H1 (cell line): ENCODE results near the gene DHDDS. TPM values are rescaled to one million over a fixed set of nuclear protein-coding genes. Genes with fewer than 3 reads are reported as not detected.

ENCODE experiments used
- CTCF ChIA-PET: fragments of 300-600 bp; sonication (Branson Sonifier 250); formaldehyde crosslinking; loops from one replicate; lab custom pipeline; 2021; ENCODE audit not compliant: partially characterized antibody; lab: Charles Lee
- POLR2A ChIA-PET: fragments of 300-600 bp; sonication (Branson Sonifier 250); formaldehyde crosslinking; loops from one replicate; lab custom pipeline; 2021; ENCODE audit warnings: inconsistent platforms; ENCODE audit not compliant: partially characterized antibody; lab: Charles Lee
- DNase-seq, 2 experiments: peaks; one replicate each; pipeline versions ENCODE4 v3.0.0 to v3.0.0-alpha.2; 2010 to 2022; ENCODE audit warnings: low spot score in 2 of 2, low read depth in 1 of 2, mixed read lengths in 1 of 2
- FAIRE-seq: peaks from 2 replicates; lab custom pipeline; 2011; peaks lifted over from hg19 to GRCh38; lab: Jason Lieb, UNC
- H2AFZ ChIP-seq: 2 replicates; pipeline ENCODE4 v1.8.1; 2012; ENCODE audit warnings: low read length, inconsistent platforms
- H2AK5ac ChIP-seq: 2 replicates; pipeline ENCODE4 v1.6.1; 2013; ENCODE audit warnings: low read depth, low read length
- H2BK120ac ChIP-seq: replicated peaks from 2 replicates; pipeline ENCODE3; 2013; ENCODE audit warnings: low read depth, low read length, inconsistent platforms
- H2BK12ac ChIP-seq: 2 replicates; pipeline ENCODE4 v1.6.1; 2013; ENCODE audit warnings: low read depth, low read length
- H2BK15ac ChIP-seq: 2 replicates; pipeline ENCODE4 v1.6.1; 2013; ENCODE audit warnings: low read length
- H2BK20ac ChIP-seq: 2 replicates; pipeline ENCODE4 v1.6.1; 2013; ENCODE audit warnings: low read length
- H2BK5ac ChIP-seq: 2 replicates; pipeline ENCODE4 v1.6.1; 2013; ENCODE audit warnings: low read depth, low read length
- H3K14ac ChIP-seq: 2 replicates; pipeline ENCODE4 v1.6.1; 2013; ENCODE audit warnings: inconsistent platforms; ENCODE audit not compliant: insufficient read length
- H3K18ac ChIP-seq: 2 replicates; pipeline ENCODE4 v1.6.1; 2013; ENCODE audit warnings: low read length; ENCODE audit errors: extremely low read depth
- H3K23ac ChIP-seq: 2 replicates; pipeline ENCODE4 v1.6.1; 2013; ENCODE audit warnings: inconsistent platforms; ENCODE audit not compliant: insufficient read length
- H3K23me2 ChIP-seq: 2 replicates; pipeline ENCODE4 v1.6.1; 2013; ENCODE audit warnings: low read depth, low read length
- H3K27ac ChIP-seq: 2 replicates; pipeline ENCODE4 v1.6.1; 2011; ENCODE audit warnings: low read depth, low read length, inconsistent platforms
- H3K27me3 ChIP-seq, 4 experiments: replicated peaks in 1 of 4; 1 replicate in 1 of 4; 2 replicates in 3 of 4; pipeline versions ENCODE4 v1.6.1 to v1.8.1; 2011 to 2013; ENCODE audit warnings: low read length in 3 of 4, mild to moderate bottlenecking in 3 of 4, inconsistent platforms in 2 of 4, mixed read lengths in 2 of 4, moderate library complexity in 1 of 4; ENCODE audit not compliant: control insufficient read depth in 3 of 4, insufficient read depth in 3 of 4; ENCODE audit errors: extremely low read depth in 1 of 4
- H3K36me3 ChIP-seq, 4 experiments: 2 replicates each; pipeline versions ENCODE4 v1.6.1 to v1.8.1; 2011 to 2013; ENCODE audit warnings: mild to moderate bottlenecking in 4 of 4, low read length in 3 of 4, moderate library complexity in 2 of 4, control low read depth in 1 of 4, inconsistent platforms in 1 of 4; ENCODE audit not compliant: insufficient read depth in 4 of 4, control insufficient read depth in 2 of 4
- H3K4ac ChIP-seq: replicated peaks from 2 replicates; pipeline ENCODE3; 2013; ENCODE audit warnings: low read length, low read depth, mixed read lengths, inconsistent platforms; ENCODE audit not compliant: insufficient read length
- H3K4me1 ChIP-seq, 4 experiments: replicated peaks in 1 of 4; 1 replicate in 1 of 4; 2 replicates in 3 of 4; pipeline versions ENCODE4 v1.6.1 to v1.8.1; 2011 to 2013; ENCODE audit warnings: low read length in 3 of 4, inconsistent platforms in 2 of 4, mixed read lengths in 1 of 4; ENCODE audit not compliant: insufficient read depth in 4 of 4, control insufficient read depth in 3 of 4
- H3K4me2 ChIP-seq, 2 experiments: 2 replicates each; pipeline versions ENCODE4 v1.6.1 to v1.8.1; 2011 to 2013; ENCODE audit warnings: low read depth in 2 of 2, low read length in 2 of 2, control low read depth in 1 of 2, inconsistent platforms in 1 of 2, mild to moderate bottlenecking in 1 of 2; ENCODE audit not compliant: insufficient read depth in 1 of 2
- H3K4me3 ChIP-seq, 4 experiments: fragments of 200-600, 300-600 bp in 1 of 4; sonication (generic), shearing (Covaris generic), sonication (Bioruptor Twin) in 1 of 4; 2 replicates each; pipeline versions ENCODE4 v1.5.1 to v1.8.1; 2011 to 2016; ENCODE audit warnings: low read length in 4 of 4, low read depth in 3 of 4, control low read depth in 2 of 4, inconsistent platforms in 2 of 4, mild to moderate bottlenecking in 2 of 4, mixed read lengths in 1 of 4, moderate library complexity in 1 of 4; ENCODE audit not compliant: insufficient read depth in 2 of 4; ENCODE audit errors: extremely low read depth in 1 of 4
- H3K56ac ChIP-seq: replicated peaks from 2 replicates; pipeline ENCODE3; 2013; ENCODE audit warnings: low read depth, mild to moderate bottlenecking, mixed read lengths, low read length, inconsistent platforms; ENCODE audit not compliant: insufficient read length
- H3K79me1 ChIP-seq: 2 replicates; pipeline ENCODE4 v1.6.1; 2013; ENCODE audit warnings: low read depth, low read length, control low read depth
- H3K79me2 ChIP-seq, 2 experiments: 2 replicates each; pipeline versions ENCODE4 v1.6.1 to v1.8.1; 2012 to 2013; ENCODE audit warnings: low read length in 2 of 2, mild to moderate bottlenecking in 2 of 2, inconsistent platforms in 1 of 2; ENCODE audit not compliant: insufficient read depth in 2 of 2, control insufficient read depth in 1 of 2
- H3K9ac ChIP-seq, 4 experiments: replicated peaks in 1 of 4; 1 replicate in 1 of 4; 2 replicates in 3 of 4; pipeline versions ENCODE4 v1.6.1 to v1.8.1; 2011 to 2013; ENCODE audit warnings: low read depth in 3 of 4, low read length in 3 of 4, control low read depth in 2 of 4, mild to moderate bottlenecking in 2 of 4, moderate library complexity in 2 of 4, inconsistent platforms in 1 of 4; ENCODE audit errors: extremely low read depth in 1 of 4
- H3K9me3 ChIP-seq, 2 experiments: 2 replicates each; pipeline versions ENCODE4 v1.6.1 to v1.8.1; 2012 to 2013; ENCODE audit warnings: mild to moderate bottlenecking in 2 of 2, moderate library complexity in 2 of 2, control low read depth in 1 of 2, inconsistent platforms in 1 of 2, low read depth in 1 of 2, low read length in 1 of 2, mixed read lengths in 1 of 2; ENCODE audit not compliant: insufficient read depth in 2 of 2
- H4K20me1 ChIP-seq, 2 experiments: replicated peaks in 1 of 2; 2 replicates each; pipeline versions ENCODE3 to v1.8.1; 2011 to 2013; ENCODE audit warnings: inconsistent platforms in 2 of 2, low read length in 2 of 2, mild to moderate bottlenecking in 1 of 2; ENCODE audit not compliant: insufficient read depth in 2 of 2, control insufficient read depth in 1 of 2
- H4K5ac ChIP-seq: 2 replicates; pipeline ENCODE4 v1.6.1; 2013; ENCODE audit warnings: low read length, low read depth, mixed read lengths, inconsistent platforms; ENCODE audit not compliant: insufficient read length
- H4K8ac ChIP-seq: 2 replicates; pipeline ENCODE4 v1.8.0; 2013; ENCODE audit warnings: mild to moderate bottlenecking, moderate library complexity, low read length, inconsistent platforms; ENCODE audit not compliant: insufficient read depth; ENCODE audit errors: extremely low read depth
- H4K91ac ChIP-seq: replicated peaks from 2 replicates; pipeline ENCODE3; 2013; ENCODE audit warnings: low read length, mixed read lengths, inconsistent platforms; ENCODE audit not compliant: insufficient read length
- BCL11A ChIP-seq, 2 experiments: IDR thresholded peaks; one replicate each; pipeline ENCODE4 v1.6.1; 2011; ENCODE audit warnings: low read depth in 2 of 2, low read length in 2 of 2, mild to moderate bottlenecking in 2 of 2
- CEBPB ChIP-seq: IDR thresholded peaks from 2 replicates; pipeline ENCODE4 v1.6.1; 2012; ENCODE audit warnings: low read depth, low read length
- CHD1 ChIP-seq: IDR thresholded peaks from 2 replicates; pipeline ENCODE4 v1.6.1; 2012; ENCODE audit warnings: low read depth, low read length, improper control_type of control experiment
- E2F6 ChIP-seq: IDR thresholded peaks from 2 replicates; pipeline ENCODE4 v1.6.1; 2012; ENCODE audit warnings: inconsistent platforms
- MAFK ChIP-seq: IDR thresholded peaks from 2 replicates; pipeline ENCODE4 v1.6.1; 2012; ENCODE audit warnings: low read depth, mild to moderate bottlenecking, improper control_type of control experiment, low read length
- RAD21 ChIP-seq, 2 experiments: IDR thresholded peaks in 1 of 2; conservative IDR thresholded peaks in 1 of 2; 2 replicates each; pipeline ENCODE4 v1.6.1; 2011; ENCODE audit warnings: low read depth in 2 of 2, low read length in 2 of 2, improper control_type of control experiment in 1 of 2, inconsistent platforms in 1 of 2, mild to moderate bottlenecking in 1 of 2, moderate library complexity in 1 of 2
- SP4 ChIP-seq: IDR thresholded peaks from 2 replicates; pipeline ENCODE4 v1.6.1; 2012; ENCODE audit warnings: low read length, inconsistent platforms
- TAF1 ChIP-seq: IDR thresholded peaks from 2 replicates; pipeline ENCODE4 v1.6.1; 2011; ENCODE audit warnings: mild to moderate bottlenecking, low read depth, low read length
- USF2 ChIP-seq: IDR thresholded peaks from 2 replicates; pipeline ENCODE4 v1.6.1; 2011; ENCODE audit warnings: low read length, improper control_type of control experiment
- WGBS, 2 experiments: shearing (Covaris generic) in 1 of 2; methylation state at CpG; one replicate each; pipeline versions ENCODE4 v1.1.6 to v1.1.7; 2013 to 2015; ENCODE audit warnings: low lambda C conversion rate in 2 of 2, mixed read lengths in 2 of 2, inconsistent platforms in 1 of 2, low coverage in 1 of 2, missing lambda C conversion rate in 1 of 2; ENCODE audit not compliant: insufficient replicate concordance in 2 of 2, insufficient coverage in 1 of 2, insufficient read length in 1 of 2; ENCODE audit errors: extremely low coverage in 1 of 2, missing lambda C conversion rate in 1 of 2; 5-methylcytosine and 5-hydroxymethylcytosine counted together
- polyA plus RNA-seq, 7 experiments: library from polyadenylated mRNA; depleted of rRNA in 3 of 7; stranded (reverse) in 5 of 7; unstranded in 2 of 7; fragments of >200 nt in 5 of 7; fragments of 200-250 nt in 2 of 7; gene quantifications; 1 replicate in 5 of 7; 2 replicates in 1 of 7; 4 replicates in 1 of 7; pipeline versions ENCODE4 v1.2.1 to v1.2.3, GENCODE V29; 2011 to 2013; ENCODE audit warnings: missing spikeins in 2 of 7, mixed read lengths in 2 of 7
- total RNA-seq: library from RNA; stranded (reverse); fragmentation: NEBNext Ultra II Directional; extraction: Animal tissue kit (Norgen Biotek cat#: 25700); gene quantifications from 2 replicates; pipeline ENCODE4 v1.2.1, GENCODE V29; 2021

The DHDDS gene
- total and polyA plus RNA-seq, 2 of the 8 experiments (the other 6 are each of a cell fraction or from before 2014, with no cell fraction given) = 28.3 to 44.6 TPM

GRCh38 chr1:26438041-26438440 is 5.9 kb downstream of the DHDDS start:
- no peak overlapping the region for H3K23ac ChIP-seq
- H4K91ac ChIP-seq = no peak overlapping the region
- H3K36me3 ChIP-seq = peaks cover 22 to 54% (median 40%) of the 10 kb centered on the region in 4 experiments
- TF ChIP-seq USF2 (no peak), CHD1 (no peak), BCL11A (IDR thresholded peaks at IDR 0.05; ENCODE audit: low read depth in 2 of 2, low read length in 2 of 2) (no peak), MAFK (no peak), RAD21 (IDR thresholded peaks at IDR 0.05 in 1 of 2, conservative IDR thresholded peaks at IDR 0.05 in 1 of 2; ENCODE audit: low read depth in 2 of 2, low read length in 2 of 2) (no peak), SP4 (no peak), TAF1 (no peak), E2F6 (no peak), CEBPB (no peak)
- DNase-seq (no peak), FAIRE-seq (no peak)
- H2BK15ac ChIP-seq = no peak overlapping the region
- no peak overlapping the region for H3K4me2 ChIP-seq
- CTCF ChIA-PET = interaction anchor here (0.8 kb wide), 1 partner anchor 45 kb away, joined by 3 read pairs; no protein-coding TSS in a partner anchor
- no peaks in the 10 kb centered on the region for H3K79me1 ChIP-seq
- no peak overlapping the region for H3K4me3 ChIP-seq
- H2BK5ac ChIP-seq = no peak overlapping the region
- peaks cover 0 to 5% of the 10 kb centered on the region in 2 experiments; a peak in 1 of 4 replicates for H3K79me2 ChIP-seq
- no peaks in the 10 kb centered on the region for H3K9me3 ChIP-seq
- no peak overlapping the region for H2BK20ac ChIP-seq
- no peak overlapping the region for H4K5ac ChIP-seq
- H2BK120ac ChIP-seq = no peak overlapping the region
- WGBS, 2 experiments = 96% methylated on average over 6 of the region's 6 CpGs; no CpG with 5 or more reads in 1 of the 2 experiments
- no peak overlapping the region for H3K27ac ChIP-seq
- H3K23me2 ChIP-seq = no peaks in the 10 kb centered on the region
- H3K4me1 ChIP-seq = no peaks in the 10 kb centered on the region; a peak in 1 of 7 replicates
- no peaks in the 10 kb centered on the region for H3K27me3 ChIP-seq
- H2AK5ac ChIP-seq = no peak overlapping the region
- peaks cover 2 to 4% of the 10 kb centered on the region in 2 experiments for H4K20me1 ChIP-seq
- H3K4ac ChIP-seq = no peak overlapping the region
- no peak overlapping the region for H3K9ac ChIP-seq
- H2AFZ ChIP-seq = no peak overlapping the region
- H3K18ac ChIP-seq = no peak overlapping the region
- no peak overlapping the region for H4K8ac ChIP-seq
- H3K56ac ChIP-seq = no peak overlapping the region
- H2BK12ac ChIP-seq = no peak overlapping the region
- no peak overlapping the region for H3K14ac ChIP-seq
- POLR2A ChIA-PET = interaction anchor here (0.6 to 2.6 kb wide), 6 partner anchors 8 to 32 kb away, joined by 3 to 6 read pairs (median 3); no protein-coding TSS in a partner anchor
